Measurements from ENCODE around the gene ROCK2. TPM values are rescaled to one million over a fixed set of nuclear protein-coding genes. Genes with fewer than 3 reads are reported as not detected.
A peak's percentile ranks its signal among the peaks of the same experiment; 100 is the strongest.

Gene ROCK2
- total and polyA plus RNA-seq, 2 of the 13 experiments (the other 11 are each of a cell fraction or from before 2014, with no cell fraction given), result 38.1 to 119 TPM

DNA sequence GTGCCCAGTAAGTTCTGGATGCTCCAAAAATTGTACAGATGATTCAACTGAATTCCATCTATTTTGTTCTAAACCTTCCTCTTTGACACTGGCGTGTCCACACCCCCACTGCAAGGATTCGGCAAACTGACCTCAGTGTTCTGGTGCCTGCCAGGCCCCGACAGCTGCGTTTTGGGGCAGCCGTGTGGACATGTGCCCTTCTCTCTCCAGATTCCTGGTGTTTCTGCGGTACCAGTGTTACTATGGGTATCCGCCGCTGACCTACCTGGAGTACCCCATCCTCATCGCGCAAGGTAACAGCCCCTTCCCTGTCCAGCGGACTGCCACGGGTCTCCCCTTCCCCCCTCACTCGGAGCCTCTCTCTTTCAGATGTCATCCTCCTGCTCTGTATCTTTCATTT, 184.2 kb downstream of the ROCK2 start:
- WGBS (ENCODE audit: low lambda C conversion rate), result 79% methylated on average over 13 of the region's 13 CpGs
- no TSS peak for BruUV-seq (replicated peaks)

DNA sequence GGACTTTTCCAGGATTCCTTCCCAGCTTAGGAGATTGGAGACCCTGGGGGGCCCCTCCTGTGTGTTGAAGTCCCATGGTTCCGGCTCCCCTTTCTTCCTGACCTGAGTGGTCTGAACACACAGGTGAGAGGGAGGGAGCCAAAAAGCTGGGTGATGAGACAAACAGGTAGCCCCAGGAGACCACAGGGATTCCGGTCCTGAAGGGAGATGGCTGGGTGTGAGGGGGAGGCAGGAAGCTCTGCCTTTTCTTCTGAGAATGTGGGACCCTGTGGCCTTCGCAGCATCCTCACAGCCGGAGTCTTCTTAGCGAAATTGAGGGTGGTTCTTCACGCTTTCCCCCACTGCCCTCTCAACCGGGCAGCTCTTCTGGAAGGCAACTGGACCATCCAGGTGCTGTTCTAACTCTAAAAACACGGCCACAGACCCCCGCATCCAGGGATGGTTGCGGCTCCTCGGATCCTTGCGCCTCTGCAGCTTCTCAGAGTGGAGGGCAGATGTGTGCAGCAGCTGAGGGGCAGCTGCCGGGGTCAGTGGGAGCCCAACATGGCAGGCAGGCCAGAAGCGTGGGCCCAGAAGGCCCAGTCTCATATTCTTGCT, 184.8 kb downstream of the ROCK2 start:
- intact Hi-C loops (cut with micrococcal nuclease; ENCODE audit: unreplicated experiment), result no loop called here
- Histone ChIP-seq H3K9me3 (ENCODE audit: low read length) (no peaks in the 10 kb centered on the region), H3K36me3 (replicated peaks in 1 of 2; ENCODE audit: control insufficient read depth in 1 of 2, insufficient read depth in 2 of 2, low read length in 2 of 2) (no peaks in the 10 kb centered on the region), H3K27me3 (ENCODE audit: control insufficient read depth in 1 of 2, insufficient read depth in 2 of 2, low read length in 2 of 2) (peaks cover 6 to 32% of the 10 kb centered on the region in 2 experiments; a peak in 4 of 5 replicates), H3K79me2 (ENCODE audit: insufficient read depth, low read length) (no peaks in the 10 kb centered on the region), H3K4me3 (replicated peaks in 1 of 3; ENCODE audit: insufficient read depth in 1 of 3, low read depth in 2 of 3, low read length in 3 of 3) (peak overlapping the region in 2 of 3 experiments; percentile 11 to 65; a peak in 2 of 6 replicates), H3K4me2 (ENCODE audit: low read depth, low read length) (peak overlapping the region; percentile 82), H3K4me1 (ENCODE audit: insufficient read depth, low read length) (peaks cover 58% of the 10 kb centered on the region), H3K9ac (ENCODE audit: insufficient read depth, low read depth, low read length) (no peak overlapping the region), H3K27ac (ENCODE audit: extremely low read length, insufficient read depth, low read length) (no peak overlapping the region), H2AFZ (ENCODE audit: low read length) (no peak overlapping the region), H4K20me1 (ENCODE audit: insufficient read depth, low read length) (no peaks in the 10 kb centered on the region)
- ChIA-PET POLR2A (interaction anchor here (0.8 to 1.2 kb wide), 3 partner anchors 9 to 183 kb away, joined by 3 read pairs; no protein-coding TSS in a partner anchor), CTCF (ENCODE audit: low intra/inter-chr PET ratio, low total read pairs) (no interaction called here)
- in situ Hi-C loops (cut with HindIII; ENCODE audit: extremely low pct_ligation_motif_present, low pct_unique_long_range_greater_than_20kb), result no loop called here
- 57% methylated on average over 14 of the region's 14 CpGs for WGBS (ENCODE audit: low lambda C conversion rate)
- no TSS peak for BruUV-seq (replicated peaks)
- no peak for FAIRE-seq
- DNase-seq (ENCODE audit: low spot score), result no peak
- no peak for ATAC-seq
- TF ChIP-seq ZMYM4 (CRISPR knock-in tag; IDR thresholded peaks at IDR 0.05) (0 out of 2 replicates have a peak, but pooled peaks have one; percentile 4), ZNF816 (CRISPR knock-in tag; IDR thresholded peaks at IDR 0.05; ENCODE audit: borderline replicate concordance) (no peak), KLF13 (CRISPR knock-in tag; IDR thresholded peaks at IDR 0.05) (no peak), ZNF749 (CRISPR knock-in tag; IDR thresholded peaks at IDR 0.05; ENCODE audit: borderline replicate concordance) (no peak), MXI1 (IDR thresholded peaks at IDR 0.05; ENCODE audit: borderline replicate concordance, low read depth, low read length) (no peak), HNF4G (IDR thresholded peaks at IDR 0.05; ENCODE audit: borderline replicate concordance, low read depth, low read length) (no peak), HNF4G (CRISPR knock-in tag; IDR thresholded peaks at IDR 0.05; ENCODE audit: borderline replicate concordance, low read depth) (no peak), KDM5B (CRISPR knock-in tag; IDR thresholded peaks at IDR 0.05; ENCODE audit: borderline replicate concordance) (peak; percentile 5; the same call in 1 of the 2 replicates), SALL1 (CRISPR knock-in tag; IDR thresholded peaks at IDR 0.05) (peak; percentile 3; the same call in 1 of the 2 replicates), GFI1 (CRISPR knock-in tag; IDR thresholded peaks at IDR 0.05; ENCODE audit: borderline replicate concordance) (no peak), ZNF292 (CRISPR knock-in tag; IDR thresholded peaks at IDR 0.05; ENCODE audit: borderline replicate concordance, low read depth) (peak; percentile 6; the same call in 1 of the 2 replicates), TAF15 (IDR thresholded peaks at IDR 0.05; ENCODE audit: low read depth, low read length, poor library complexity, severe bottlenecking) (no peak)
- TF ChIP-seq, protein P1, sequence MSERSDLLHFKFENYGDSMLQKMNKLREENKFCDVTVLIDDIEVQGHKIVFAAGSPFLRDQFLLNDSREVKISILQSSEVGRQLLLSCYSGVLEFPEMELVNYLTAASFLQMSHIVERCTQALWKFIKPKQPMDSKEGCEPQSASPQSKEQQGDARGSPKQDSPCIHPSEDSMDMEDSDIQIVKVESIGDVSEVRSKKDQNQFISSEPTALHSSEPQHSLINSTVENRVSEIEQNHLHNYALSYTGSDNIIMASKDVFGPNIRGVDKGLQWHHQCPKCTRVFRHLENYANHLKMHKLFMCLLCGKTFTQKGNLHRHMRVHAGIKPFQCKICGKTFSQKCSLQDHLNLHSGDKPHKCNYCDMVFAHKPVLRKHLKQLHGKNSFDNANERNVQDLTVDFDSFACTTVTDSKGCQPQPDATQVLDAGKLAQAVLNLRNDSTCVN (CRISPR knock-in tag; IDR thresholded peaks at IDR 0.05; ENCODE audit: borderline replicate concordance), result no peak
- TF ChIP-seq, protein P2, sequence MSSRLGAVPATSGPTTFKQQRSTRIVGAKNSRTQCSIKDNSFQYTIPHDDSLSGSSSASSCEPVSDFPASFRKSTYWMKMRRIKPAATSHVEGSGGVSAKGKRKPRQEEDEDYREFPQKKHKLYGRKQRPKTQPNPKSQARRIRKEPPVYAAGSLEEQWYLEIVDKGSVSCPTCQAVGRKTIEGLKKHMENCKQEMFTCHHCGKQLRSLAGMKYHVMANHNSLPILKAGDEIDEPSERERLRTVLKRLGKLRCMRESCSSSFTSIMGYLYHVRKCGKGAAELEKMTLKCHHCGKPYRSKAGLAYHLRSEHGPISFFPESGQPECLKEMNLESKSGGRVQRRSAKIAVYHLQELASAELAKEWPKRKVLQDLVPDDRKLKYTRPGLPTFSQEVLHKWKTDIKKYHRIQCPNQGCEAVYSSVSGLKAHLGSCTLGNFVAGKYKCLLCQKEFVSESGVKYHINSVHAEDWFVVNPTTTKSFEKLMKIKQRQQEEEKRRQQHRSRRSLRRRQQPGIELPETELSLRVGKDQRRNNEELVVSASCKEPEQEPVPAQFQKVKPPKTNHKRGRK (CRISPR knock-in tag; IDR thresholded peaks at IDR 0.05), result no peak

More for the DNA sequence above, 184.2 kb downstream of the ROCK2 start:
- Histone ChIP-seq H3K27ac (ENCODE audit: extremely low read length, insufficient read depth, low read length) (no peak overlapping the region), H3K9ac (ENCODE audit: insufficient read depth, low read depth, low read length) (no peak overlapping the region), H3K4me1 (ENCODE audit: insufficient read depth, low read length) (peaks cover 57% of the 10 kb centered on the region), H3K4me3 (replicated peaks in 1 of 3; ENCODE audit: insufficient read depth in 1 of 3, low read depth in 2 of 3, low read length in 3 of 3) (no peak overlapping the region; a peak in 1 of 6 replicates), H3K4me2 (ENCODE audit: low read depth, low read length) (peak overlapping the region; percentile 70), H3K27me3 (ENCODE audit: control insufficient read depth in 1 of 2, insufficient read depth in 2 of 2, low read length in 2 of 2) (peaks cover 6 to 32% of the 10 kb centered on the region in 2 experiments; a peak in 4 of 5 replicates), H3K79me2 (ENCODE audit: insufficient read depth, low read length) (no peaks in the 10 kb centered on the region), H3K36me3 (replicated peaks in 1 of 2; ENCODE audit: control insufficient read depth in 1 of 2, insufficient read depth in 2 of 2, low read length in 2 of 2) (no peaks in the 10 kb centered on the region), H3K9me3 (ENCODE audit: low read length) (no peaks in the 10 kb centered on the region), H4K20me1 (ENCODE audit: insufficient read depth, low read length) (no peaks in the 10 kb centered on the region), H2AFZ (ENCODE audit: low read length) (no peak overlapping the region)
- no peak for DNase-seq (ENCODE audit: low spot score)
- intact Hi-C loops (cut with micrococcal nuclease; ENCODE audit: unreplicated experiment), result no loop called here
- TF ChIP-seq ZNF629 (CRISPR knock-in tag; conservative IDR thresholded peaks at IDR 0.05), result 0 out of 2 replicates have a peak, but pooled peaks have one; percentile 5
- TF ChIP-seq ZFP36L1 (CRISPR knock-in tag; IDR thresholded peaks at IDR 0.05), result no peak
- TF ChIP-seq ZBTB38 (CRISPR knock-in tag; IDR thresholded peaks at IDR 0.05), result peak; percentile 37; the same call in 1 of the 2 replicates
- ChIA-PET POLR2A (interaction anchor here (1.0 kb wide), 1 partner anchor 182 kb away, joined by 3 read pairs; no protein-coding TSS in a partner anchor), CTCF (ENCODE audit: low intra/inter-chr PET ratio, low total read pairs) (no interaction called here)
- no peak for FAIRE-seq
- no peak for ATAC-seq
- in situ Hi-C loops (cut with HindIII; ENCODE audit: extremely low pct_ligation_motif_present, low pct_unique_long_range_greater_than_20kb), result no loop called here

Measured in HepG2 (cell line).